H1 (cell line): ENCODE results near the gene ARMC9. TPM values are rescaled to one million over a fixed set of nuclear protein-coding genes. Genes with fewer than 3 reads are reported as not detected.

ENCODE experiments used
- BACH1 ChIP-seq: IDR thresholded peaks from 2 replicates; pipeline ENCODE4 v1.6.1; 2012; ENCODE audit warnings: low read length, improper control_type of control experiment
- BCL11A ChIP-seq, 2 experiments: IDR thresholded peaks; one replicate each; pipeline ENCODE4 v1.6.1; 2011; ENCODE audit warnings: low read depth in 2 of 2, low read length in 2 of 2, mild to moderate bottlenecking in 2 of 2
- CBX5 ChIP-seq: fragments of 300-800, 300-1000 bp; sonication (generic); IDR thresholded peaks from 2 replicates; pipeline ENCODE4 v1.7.1; 2016; ENCODE audit warnings: antibody characterized with exemption, low read length, low read depth
- CHD1 ChIP-seq: IDR thresholded peaks from 2 replicates; pipeline ENCODE4 v1.6.1; 2012; ENCODE audit warnings: low read depth, low read length, improper control_type of control experiment
- CHD7 ChIP-seq: fragments of 300-600 bp; sonication (generic); IDR thresholded peaks from 2 replicates; pipeline ENCODE4 v1.7.1; 2012; ENCODE audit warnings: low read length, moderate library complexity, mild to moderate bottlenecking, inconsistent platforms; ENCODE audit not compliant: insufficient replicate concordance
- CREB1 ChIP-seq: IDR thresholded peaks from 2 replicates; pipeline ENCODE4 v1.6.1; 2012; ENCODE audit warnings: inconsistent platforms
- KDM5A ChIP-seq: fragments of 200-600 bp; IDR thresholded peaks from 2 replicates; pipeline ENCODE4 v1.7.1; 2012; ENCODE audit warnings: mild to moderate bottlenecking, low read length, inconsistent platforms, mixed read lengths
- MAX ChIP-seq: IDR thresholded peaks from 2 replicates; pipeline ENCODE4 v1.6.1; 2012; ENCODE audit warnings: inconsistent platforms
- NANOG ChIP-seq: IDR thresholded peaks from 2 replicates; pipeline ENCODE4 v1.6.1; 2011; ENCODE audit warnings: low read length, low read depth, mild to moderate bottlenecking, inconsistent platforms; ENCODE audit not compliant: insufficient read depth, poor library complexity, severe bottlenecking
- RXRA ChIP-seq: IDR thresholded peaks from 2 replicates; pipeline ENCODE4 v1.6.1; 2011; ENCODE audit warnings: low read depth, mild to moderate bottlenecking, low read length, moderate library complexity; ENCODE audit not compliant: insufficient read depth
- SAP30 ChIP-seq: fragments of 300-600 bp; sonication (generic); IDR thresholded peaks from 2 replicates; pipeline ENCODE4 v1.7.1; 2012; ENCODE audit warnings: low read length, moderate library complexity, mild to moderate bottlenecking, inconsistent platforms; ENCODE audit not compliant: insufficient read depth, insufficient replicate concordance
- SP4 ChIP-seq: IDR thresholded peaks from 2 replicates; pipeline ENCODE4 v1.6.1; 2012; ENCODE audit warnings: low read length, inconsistent platforms
- polyA plus RNA-seq, 7 experiments: library from polyadenylated mRNA; depleted of rRNA in 3 of 7; stranded (reverse) in 5 of 7; unstranded in 2 of 7; fragments of >200 nt in 5 of 7; fragments of 200-250 nt in 2 of 7; gene quantifications; 1 replicate in 5 of 7; 2 replicates in 1 of 7; 4 replicates in 1 of 7; pipeline versions ENCODE4 v1.2.1 to v1.2.3, GENCODE V29; 2011 to 2013; ENCODE audit warnings: missing spikeins in 2 of 7, mixed read lengths in 2 of 7
- total RNA-seq: library from RNA; stranded (reverse); fragmentation: NEBNext Ultra II Directional; extraction: Animal tissue kit (Norgen Biotek cat#: 25700); gene quantifications from 2 replicates; pipeline ENCODE4 v1.2.1, GENCODE V29; 2021

Gene ARMC9
- total and polyA plus RNA-seq, 2 of the 8 experiments (the other 6 are each of a cell fraction or from before 2014, with no cell fraction given): 23.2 to 36.1 TPM

- TF ChIP-seq CHD7 (no peak), CBX5 (no peak), SP4 (no peak), RXRA (no peak), BCL11A (IDR thresholded peaks at IDR 0.05; ENCODE audit: low read depth in 2 of 2, low read length in 2 of 2) (no peak), KDM5A (no peak), CREB1 (no peak), SAP30 (no peak), CHD1 (no peak), BACH1 (no peak), MAX (no peak), NANOG (no peak)
These were observed 127.4 kb downstream of the ARMC9 start (continued) for GRCh38 chr2:231325826-231326225.
